SK-N-SH (cell line): ENCODE measurements around the gene PRKN.

Experiments
- CTCF ChIP-seq: fragments of 200-600 bp; sonication (generic); IDR thresholded peaks from 2 replicates; pipeline ENCODE4 v1.6.1; 2017; ENCODE audit warnings: antibody characterized with exemption, mild to moderate bottlenecking, moderate library complexity
- GABPA ChIP-seq: IDR thresholded peaks from 2 replicates; pipeline ENCODE4 v1.4.0; 2012; ENCODE audit warnings: low read depth, mild to moderate bottlenecking
- POLR2AphosphoS5 ChIP-seq: IDR thresholded peaks from 2 replicates; pipeline ENCODE4 v1.6.1; 2012; ENCODE audit warnings: low read depth, low read length
- RAD21 ChIP-seq: IDR thresholded peaks from 2 replicates; pipeline ENCODE4 v1.6.1; 2012; ENCODE audit warnings: mild to moderate bottlenecking, low read length
- REST ChIP-seq: IDR thresholded peaks from 2 replicates; pipeline ENCODE4 v1.6.1; 2012; ENCODE audit warnings: mild to moderate bottlenecking, low read depth, low read length, moderate library complexity

GRCh38 chr6:162603231-162604015 lies 124.1 kb downstream of the PRKN start:
- TF ChIP-seq POLR2AphosphoS5 (no peak), CTCF (no peak), RAD21 (no peak), GABPA (no peak), REST (no peak)
